GM12878 (cell line): ENCODE data around the gene ASB14. TPM values are rescaled to one million over a fixed set of nuclear protein-coding genes. Genes with fewer than 3 reads are reported as not detected.

ENCODE experiments used
- ATAC-seq: fragments of 200-7000 bp; cut with Tn5 transposase; 3 replicates; pipeline ENCODE4 v1.9.1; 2020; ENCODE audit warnings: mild to moderate bottlenecking, moderate library complexity
- BruUV-seq: library from RNA; stranded (reverse); fragments of 400-500 nt; replicated peaks from 2 replicates; lab custom pipeline; 2021; lab: Mats Ljungman, UMichigan
- CTCF ChIA-PET: fragments of 300-600 bp; sonication (Branson Sonifier 250); formaldehyde crosslinking; extraction: SDS; loops from one replicate; lab custom pipeline; 2021; ENCODE audit warnings: inconsistent platforms; lab: Yijun Ruan, JAX
- POLR2A ChIA-PET: fragments of 350-600 bp; formaldehyde crosslinking; extraction: SDS; loops from one replicate; lab custom pipeline; 2021; ENCODE audit warnings: inconsistent platforms; lab: Charles Lee
- RAD21 ChIA-PET: fragments of 300-600 bp; sonication (Branson Sonifier 250); formaldehyde crosslinking; loops from one replicate; lab custom pipeline; 2023; ENCODE audit warnings: antibody characterized with exemption; ENCODE audit not compliant: unreplicated experiment; lab: Charles Lee
- SMC1A ChIA-PET: fragments of 300-600 bp; sonication (Branson Sonifier 250); formaldehyde crosslinking; loops from one replicate; lab custom pipeline; 2023; ENCODE audit not compliant: unreplicated experiment, uncharacterized antibody; lab: Charles Lee
- DNase-seq: peaks from one replicate; pipeline ENCODE4 v3.0.0-alpha.2; 2011; ENCODE audit warnings: low read depth, low spot score
- FAIRE-seq: peaks from 3 replicates; lab custom pipeline; 2011; peaks lifted over from hg19 to GRCh38; lab: Jason Lieb, UNC
- H2AFZ ChIP-seq: 2 replicates; pipeline ENCODE4 v1.6.0; 2011; ENCODE audit warnings: low read depth, low read length, control low read depth; ENCODE audit not compliant: control insufficient read depth
- H3K27ac ChIP-seq: 2 replicates; pipeline ENCODE4 v1.5.1; 2011; ENCODE audit warnings: control low read depth; ENCODE audit not compliant: control insufficient read depth, insufficient read depth
- H3K27me3 ChIP-seq, 2 experiments: replicated peaks in 1 of 2; 2 replicates each; pipeline versions ENCODE4 v1.6.0 to v1.6.1; 2011; ENCODE audit warnings: low read length in 1 of 2; ENCODE audit not compliant: control insufficient read depth in 2 of 2, insufficient read depth in 2 of 2
- H3K36me3 ChIP-seq, 2 experiments: 2 replicates each; pipeline ENCODE4 v1.5.1; 2011; ENCODE audit warnings: low read length in 1 of 2; ENCODE audit not compliant: control insufficient read depth in 2 of 2, insufficient read depth in 2 of 2
- H3K4me1 ChIP-seq: 2 replicates; pipeline ENCODE4 v1.6.1; 2011; ENCODE audit warnings: mild to moderate bottlenecking, low read length, moderate library complexity, mixed read lengths; ENCODE audit not compliant: control insufficient read depth, insufficient read depth
- H3K4me2 ChIP-seq: 2 replicates; pipeline ENCODE4 v1.6.0; 2011; ENCODE audit warnings: control low read depth; ENCODE audit not compliant: control insufficient read depth, insufficient read depth
- H3K4me3 ChIP-seq: fragments of 200-600 bp; sonication (generic); 2 replicates; pipeline ENCODE4 v1.5.1; 2016
- H3K79me2 ChIP-seq: 2 replicates; pipeline ENCODE4 v1.6.0; 2011; ENCODE audit warnings: low read length; ENCODE audit not compliant: control insufficient read depth, insufficient read depth
- H3K9ac ChIP-seq: 2 replicates; pipeline ENCODE4 v1.8.0; 2011; ENCODE audit warnings: low read length, control low read depth, mixed read lengths; ENCODE audit not compliant: control insufficient read depth, insufficient read depth
- H3K9me3 ChIP-seq: replicated peaks from 3 replicates; pipeline ENCODE4 v1.5.1; 2011; ENCODE audit warnings: mild to moderate bottlenecking, low read length; ENCODE audit not compliant: control insufficient read depth, insufficient read depth
- H4K20me1 ChIP-seq: 2 replicates; pipeline ENCODE4 v1.6.0; 2011; ENCODE audit not compliant: control insufficient read depth, insufficient read depth
- HDAC2 ChIP-seq: fragments of 200-600 bp; sonication (generic); IDR thresholded peaks from 2 replicates; pipeline ENCODE4 v1.6.1; 2017
- KDM1A ChIP-seq: fragments of 200-600 bp; sonication (generic); IDR thresholded peaks from 2 replicates; pipeline ENCODE4 v1.6.1; 2016; ENCODE audit warnings: borderline replicate concordance
- MEF2A ChIP-seq: IDR thresholded peaks from 2 replicates; pipeline ENCODE4 v1.6.1; 2011; ENCODE audit warnings: low read depth, mild to moderate bottlenecking, low read length, moderate library complexity; ENCODE audit not compliant: insufficient read depth
- NFXL1 ChIP-seq: fragments of 450-650 bp; IDR thresholded peaks from 2 replicates; pipeline ENCODE4 v1.6.1; 2017; ENCODE audit warnings: antibody characterized with exemption, mild to moderate bottlenecking, borderline replicate concordance
- RUNX3 ChIP-seq: IDR thresholded peaks from 2 replicates; pipeline ENCODE4 v1.6.1; 2012; ENCODE audit warnings: low read length, inconsistent platforms
- SMAD1 ChIP-seq: fragments of 450-650 bp; IDR thresholded peaks from 2 replicates; pipeline ENCODE4 v1.6.1; 2018; ENCODE audit warnings: mild to moderate bottlenecking, low read depth; ENCODE audit not compliant: partially characterized antibody
- SMARCA5 ChIP-seq: fragments of 450-650 bp; IDR thresholded peaks from 2 replicates; pipeline ENCODE4 v1.6.1; 2017; ENCODE audit warnings: mild to moderate bottlenecking
- SPI1 ChIP-seq: IDR thresholded peaks from 2 replicates; pipeline ENCODE4 v1.6.1; 2011; ENCODE audit warnings: low read depth, mild to moderate bottlenecking, low read length, moderate library complexity, borderline replicate concordance; ENCODE audit not compliant: insufficient read depth
- USF2 ChIP-seq: IDR thresholded peaks from 2 replicates; pipeline ENCODE4 v1.6.1; 2011; ENCODE audit warnings: low read depth, low read length, improper control_type of control experiment, borderline replicate concordance
- YY1 ChIP-seq: IDR thresholded peaks from 2 replicates; pipeline ENCODE4 v1.6.1; 2011; ENCODE audit warnings: low read depth, mild to moderate bottlenecking, low read length
- ZBTB33 ChIP-seq: fragments of 450-650 bp; IDR thresholded peaks from 2 replicates; pipeline ENCODE4 v1.6.1; 2017; ENCODE audit warnings: mild to moderate bottlenecking
- ZNF592 ChIP-seq: fragments of 450-650 bp; IDR thresholded peaks from 2 replicates; pipeline ENCODE4 v1.6.1; 2017; ENCODE audit warnings: mild to moderate bottlenecking, moderate library complexity
- WGBS: methylation state at CpG from one replicate; pipeline ENCODE4 v1.1.6; 2016; ENCODE audit warnings: low lambda C conversion rate; ENCODE audit not compliant: insufficient replicate concordance, insufficient coverage; ENCODE audit errors: missing lambda C conversion rate; 5-methylcytosine and 5-hydroxymethylcytosine counted together
- in situ Hi-C: fragments of 300-500 bp; cut with MboI; formaldehyde crosslinking; loops from 9 replicates; pipeline ENCODE4 v1.14.3; 2018; ENCODE audit warnings: mixed read lengths
- intact Hi-C: fragments of 100-400 bp; cut with micrococcal nuclease; formaldehyde crosslinking; loops from one replicate; pipeline ENCODE4 v1.14.2; 2022; ENCODE audit not compliant: unreplicated experiment
- polyA plus RNA-seq, 11 experiments: library from polyadenylated mRNA; depleted of rRNA in 4 of 11; unstranded in 6 of 11; stranded (reverse) in 5 of 11; fragments of >200 nt; fragmentation: Nextera tagmentation in 4 of 11; fragmentation: Illumina TruSeq in 1 of 11; extraction: Ambion mirVana in 4 of 11; extraction: Trizol in 1 of 11; gene quantifications; 1 replicate in 1 of 11; 2 replicates in 10 of 11; pipeline versions ENCODE4 v1.2.1 to v1.2.3, GENCODE V29; 2011 to 2016; ENCODE audit warnings: inconsistent platforms in 2 of 11, missing spikeins in 2 of 11, low read depth in 1 of 11
- total RNA-seq, 4 experiments: library from RNA; depleted of rRNA in 3 of 4; stranded (reverse); fragments of >200 nt in 3 of 4; fragmentation: Illumina TruSeq in 1 of 4; extraction: Trizol in 1 of 4; gene quantifications; 2 replicates each; pipeline versions ENCODE4 v1.2.1 to v1.2.3, GENCODE V29; 2013 to 2021
- TF ChIP-seq, protein P1 (sequence below): IDR thresholded peaks from 2 replicates; pipeline ENCODE4 v1.6.1; 2012; ENCODE audit warnings: low read depth, low read length, improper control_type of control experiment

ASB14 gene
- total and polyA plus RNA-seq, 10 of the 15 experiments (the other 5 are each of a cell fraction or from before 2014, with no cell fraction given) = 0.18 to 0.63 (median 0.21) TPM; not detected in 6

DNA sequence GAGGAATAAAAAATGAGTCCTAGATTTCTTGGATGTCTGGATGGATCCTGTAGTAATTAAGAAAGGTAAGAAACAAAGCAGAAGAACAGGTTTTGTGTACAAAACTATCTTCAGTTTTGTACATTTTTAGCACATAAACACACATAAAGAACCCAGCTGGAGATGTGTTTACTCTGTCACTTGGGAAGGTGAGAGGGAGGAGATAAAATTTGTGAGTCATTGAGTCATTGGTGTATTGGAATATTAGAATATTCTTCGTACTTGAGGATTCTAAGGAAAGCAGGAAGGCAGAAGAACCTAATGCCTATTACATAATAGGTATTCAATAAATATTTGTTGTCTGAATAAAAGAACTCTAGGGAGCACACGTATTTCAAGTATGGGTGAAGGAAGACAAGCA, 47.5 kb downstream of the ASB14 start (continued):
- no peak for TF ChIP-seq ZBTB33

DNA sequence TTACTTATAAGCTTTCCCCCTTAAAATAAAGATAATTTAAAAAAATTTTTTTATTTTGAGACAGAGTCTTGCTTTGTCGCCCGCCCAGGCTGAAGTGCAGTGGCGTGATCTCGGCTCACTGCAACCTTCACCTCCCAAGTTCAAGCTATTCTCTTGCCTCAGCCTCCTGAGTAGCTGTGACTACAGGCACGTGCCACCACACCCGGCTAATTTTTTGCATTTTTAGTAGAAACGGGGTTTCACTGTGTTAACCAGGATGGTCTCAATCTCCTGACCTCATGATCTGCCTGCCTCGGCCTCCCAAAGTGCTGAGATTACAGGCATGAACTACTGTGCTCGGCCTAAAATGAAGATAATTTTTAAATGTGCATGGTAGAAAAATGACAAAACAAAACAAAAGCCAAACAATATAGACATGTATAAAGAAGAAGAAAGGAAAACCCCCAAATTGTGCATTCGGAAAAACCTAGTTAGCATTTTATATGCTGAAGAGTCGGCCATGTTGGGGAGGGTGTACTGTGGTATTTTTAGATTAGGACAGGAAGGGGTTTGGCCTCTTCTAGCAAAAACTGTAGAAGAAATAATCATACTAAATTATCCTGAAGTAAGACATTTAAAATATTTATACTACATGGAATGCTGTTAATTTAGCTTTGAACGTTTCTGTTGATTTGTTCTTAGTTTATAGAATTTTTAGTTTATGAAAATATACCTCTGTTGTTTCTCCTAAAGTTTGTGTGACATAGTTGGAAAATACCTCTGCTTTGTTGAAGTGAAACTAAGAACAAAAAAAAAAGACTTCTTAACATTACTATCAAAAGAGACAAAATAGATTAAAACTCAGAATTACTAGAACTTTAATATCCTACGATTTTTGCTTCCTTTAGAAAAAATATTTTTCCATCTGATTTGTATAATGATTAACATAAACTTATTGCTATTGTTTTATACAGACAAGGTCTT, 57.6 kb downstream of the ASB14 start:
- H3K27ac ChIP-seq = peak overlapping the region; percentile 76
- peak overlapping the region; percentile 68 for H2AFZ ChIP-seq
- RAD21 ChIA-PET = interaction anchor here (1.0 to 1.8 kb wide), 2 partner anchors 38 to 162 kb away, joined by 3 to 10 read pairs; no protein-coding TSS in a partner anchor
- no TSS peak for BruUV-seq
- no peaks in the 10 kb centered on the region; the same call in 2 of the 3 replicates for H3K9me3 ChIP-seq
- CTCF ChIA-PET = interaction anchor here (0.6 to 1.6 kb wide), 3 partner anchors 8 to 163 kb away, joined by 3 to 6 read pairs (median 6); no protein-coding TSS in a partner anchor
- intact Hi-C loops (no loop called here), in situ Hi-C loops (no loop called here)
- SMC1A ChIA-PET = interaction anchor here (0.6 to 1.8 kb wide), 5 partner anchors 10 to 592 kb away, joined by 3 to 5 read pairs (median 3); no protein-coding TSS in a partner anchor
- H3K4me1 ChIP-seq = peaks cover 2% of the 10 kb centered on the region; the same call in 1 of the 2 replicates
- no peak for FAIRE-seq
- peaks cover 0 to 22% of the 10 kb centered on the region in 2 experiments; a peak in 2 of 4 replicates for H3K36me3 ChIP-seq
- H4K20me1 ChIP-seq = no peaks in the 10 kb centered on the region
- peak overlapping the region; percentile 38; the same call in 1 of the 2 replicates for H3K4me3 ChIP-seq
- POLR2A ChIA-PET = interaction anchor here (0.6 to 3.2 kb wide), 7 partner anchors 9 to 553 kb away, joined by 3 to 15 read pairs (median 4); no protein-coding TSS in a partner anchor
- H3K9ac ChIP-seq = peak overlapping the region; percentile 49; the same call in 1 of the 2 replicates
- 48% methylated on average over 13 of the region's 13 CpGs for WGBS
- no peaks in the 10 kb centered on the region for H3K27me3 ChIP-seq
- H3K4me2 ChIP-seq = peak overlapping the region; percentile 66
- ATAC-seq = peak; percentile 89
- no peak for DNase-seq
- peaks cover 40% of the 10 kb centered on the region for H3K79me2 ChIP-seq
- no peak for TF ChIP-seq USF2
- TF ChIP-seq KDM1A = no peak
- TF ChIP-seq NFXL1 = no peak
- peak; percentile 69 for TF ChIP-seq MEF2A
- TF ChIP-seq, protein P1, sequence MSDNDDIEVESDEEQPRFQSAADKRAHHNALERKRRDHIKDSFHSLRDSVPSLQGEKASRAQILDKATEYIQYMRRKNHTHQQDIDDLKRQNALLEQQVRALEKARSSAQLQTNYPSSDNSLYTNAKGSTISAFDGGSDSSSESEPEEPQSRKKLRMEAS = no peak
- TF ChIP-seq HDAC2 = no peak
- peak; percentile 92 for TF ChIP-seq YY1
- TF ChIP-seq RUNX3 = peak; percentile 49; the same call in 1 of the 2 replicates
- TF ChIP-seq ZNF592 = no peak
- 0 out of 2 replicates have a peak, but pooled peaks have one; percentile 19 for TF ChIP-seq SPI1
- no peak for TF ChIP-seq SMAD1
- TF ChIP-seq SMARCA5 = no peak
